Osteoblast (primary cell): Measurements from ENCODE around the gene TEPSIN. TPM values are rescaled to one million over a fixed set of nuclear protein-coding genes. Genes with fewer than 3 reads are reported as not detected.

ENCODE experiments used
- DNase-seq: peaks from one replicate; pipeline ENCODE4 v3.0.0; 2011; ENCODE audit warnings: low spot score, mixed read lengths; ENCODE audit not compliant: insufficient read length; ENCODE audit errors: missing footprints
- H2AFZ ChIP-seq: 2 replicates; pipeline ENCODE4 v1.6.0; 2011; ENCODE audit warnings: mild to moderate bottlenecking, low read length
- H3K27ac ChIP-seq: 2 replicates; pipeline ENCODE4 v1.5.1; 2011; ENCODE audit warnings: mild to moderate bottlenecking, low read depth, low read length, moderate library complexity
- H3K27me3 ChIP-seq: 2 replicates; pipeline ENCODE4 v1.6.0; 2012; ENCODE audit warnings: mild to moderate bottlenecking, control low read depth, inconsistent platforms, low read length, moderate library complexity; ENCODE audit not compliant: insufficient read depth
- H3K36me3 ChIP-seq: 2 replicates; pipeline ENCODE4 v1.5.1; 2011; ENCODE audit warnings: mild to moderate bottlenecking, low read length, control low read depth, moderate library complexity; ENCODE audit not compliant: insufficient read depth
- H3K4me1 ChIP-seq: 2 replicates; pipeline ENCODE4 v1.5.1; 2011; ENCODE audit warnings: mild to moderate bottlenecking, low read length, control low read depth, moderate library complexity; ENCODE audit not compliant: insufficient read depth
- H3K4me2 ChIP-seq: 2 replicates; pipeline ENCODE4 v1.6.0; 2011; ENCODE audit warnings: mild to moderate bottlenecking, low read length; ENCODE audit not compliant: insufficient read depth
- H3K4me3 ChIP-seq: fragments of 200-600 bp; sonication (generic); 3 replicates; pipeline ENCODE4 v1.5.1; 2012; ENCODE audit warnings: mild to moderate bottlenecking, low read length, inconsistent platforms; ENCODE audit not compliant: insufficient read depth
- H3K79me2 ChIP-seq: 2 replicates; pipeline ENCODE4 v1.6.0; 2012; ENCODE audit warnings: mild to moderate bottlenecking, low read length, control low read depth, inconsistent platforms; ENCODE audit not compliant: insufficient read depth
- H3K9me3 ChIP-seq: 2 replicates; pipeline ENCODE4 v1.5.1; 2011; ENCODE audit warnings: low read depth, low read length, control low read depth
- H4K20me1 ChIP-seq: 2 replicates; pipeline ENCODE4 v1.6.0; 2012; ENCODE audit warnings: mild to moderate bottlenecking, low read length, control low read depth; ENCODE audit not compliant: insufficient read depth
- CTCF ChIP-seq: IDR thresholded peaks from 2 replicates; pipeline ENCODE4 v1.5.1; 2011; ENCODE audit warnings: mild to moderate bottlenecking, low read depth, low read length, moderate library complexity; ENCODE audit errors: extremely low read depth
- total RNA-seq: library from RNA; depleted of rRNA; stranded (reverse); fragments of >200 nt; gene quantifications from 2 replicates; pipeline ENCODE4 v1.2.3, GENCODE V29; 2012

Gene TEPSIN
- total RNA-seq, 1 donor = 16.6 TPM

- H3K4me1 ChIP-seq = no peaks in the 10 kb centered on the region
- TF ChIP-seq CTCF = no peak
- H4K20me1 ChIP-seq = no peaks in the 10 kb centered on the region
These were observed 38.7 kb downstream of the TEPSIN start for GRCh38 chr17:81200201-81200600.

GRCh38 chr17:81199482-81199830 lies 39.4 kb downstream of the TEPSIN start:
- no peaks in the 10 kb centered on the region for H3K9me3 ChIP-seq
- H3K4me3 ChIP-seq = no peak overlapping the region
- H3K4me2 ChIP-seq = no peak overlapping the region
- H4K20me1 ChIP-seq = no peaks in the 10 kb centered on the region
- TF ChIP-seq CTCF = no peak
- H3K4me1 ChIP-seq = no peaks in the 10 kb centered on the region
- H2AFZ ChIP-seq = no peak overlapping the region
- no peaks in the 10 kb centered on the region for H3K79me2 ChIP-seq
- no peak for DNase-seq
- H3K27ac ChIP-seq = no peak overlapping the region
- no peaks in the 10 kb centered on the region for H3K36me3 ChIP-seq
- no peaks in the 10 kb centered on the region for H3K27me3 ChIP-seq

More at GRCh38 chr17:81200201-81200600, 38.7 kb downstream of the TEPSIN start:
- no peaks in the 10 kb centered on the region for H3K36me3 ChIP-seq
- H3K9me3 ChIP-seq = no peaks in the 10 kb centered on the region
- no peaks in the 10 kb centered on the region for H3K27me3 ChIP-seq
- DNase-seq = no peak
- no peaks in the 10 kb centered on the region for H3K79me2 ChIP-seq
- H3K4me3 ChIP-seq = no peak overlapping the region
- peak overlapping the region; percentile 74 for H2AFZ ChIP-seq
- no peak overlapping the region for H3K27ac ChIP-seq
- H3K4me2 ChIP-seq = no peak overlapping the region

GRCh38 chr17:81198826-81199481 lies 39.9 kb downstream of the TEPSIN start:
- Histone ChIP-seq H3K4me1 (no peaks in the 10 kb centered on the region), H3K9me3 (no peaks in the 10 kb centered on the region), H3K36me3 (no peaks in the 10 kb centered on the region), H3K27me3 (no peaks in the 10 kb centered on the region), H3K27ac (no peak overlapping the region), H4K20me1 (no peaks in the 10 kb centered on the region), H3K79me2 (no peaks in the 10 kb centered on the region), H2AFZ (no peak overlapping the region), H3K4me2 (no peak overlapping the region), H3K4me3 (no peak overlapping the region)
- TF ChIP-seq CTCF = no peak
- DNase-seq = no peak

GRCh38 chr17:81197831-81198490 lies 40.9 kb downstream of the TEPSIN start:
- TF ChIP-seq CTCF = no peak
- Histone ChIP-seq H3K27me3 (no peaks in the 10 kb centered on the region), H3K4me1 (no peaks in the 10 kb centered on the region), H3K9me3 (no peaks in the 10 kb centered on the region), H4K20me1 (no peaks in the 10 kb centered on the region), H3K36me3 (no peaks in the 10 kb centered on the region), H3K79me2 (no peaks in the 10 kb centered on the region), H2AFZ (no peak overlapping the region), H3K27ac (no peak overlapping the region), H3K4me3 (no peak overlapping the region), H3K4me2 (no peak overlapping the region)
- no peak for DNase-seq
